ENCODE measurements around the gene COX10.
"Not testable (repeated sequence)": the region's sequence is repeated elsewhere in the genome, so short reads cannot be mapped to it uniquely, and the experiment has no call there.

The COX10 gene

DNA sequence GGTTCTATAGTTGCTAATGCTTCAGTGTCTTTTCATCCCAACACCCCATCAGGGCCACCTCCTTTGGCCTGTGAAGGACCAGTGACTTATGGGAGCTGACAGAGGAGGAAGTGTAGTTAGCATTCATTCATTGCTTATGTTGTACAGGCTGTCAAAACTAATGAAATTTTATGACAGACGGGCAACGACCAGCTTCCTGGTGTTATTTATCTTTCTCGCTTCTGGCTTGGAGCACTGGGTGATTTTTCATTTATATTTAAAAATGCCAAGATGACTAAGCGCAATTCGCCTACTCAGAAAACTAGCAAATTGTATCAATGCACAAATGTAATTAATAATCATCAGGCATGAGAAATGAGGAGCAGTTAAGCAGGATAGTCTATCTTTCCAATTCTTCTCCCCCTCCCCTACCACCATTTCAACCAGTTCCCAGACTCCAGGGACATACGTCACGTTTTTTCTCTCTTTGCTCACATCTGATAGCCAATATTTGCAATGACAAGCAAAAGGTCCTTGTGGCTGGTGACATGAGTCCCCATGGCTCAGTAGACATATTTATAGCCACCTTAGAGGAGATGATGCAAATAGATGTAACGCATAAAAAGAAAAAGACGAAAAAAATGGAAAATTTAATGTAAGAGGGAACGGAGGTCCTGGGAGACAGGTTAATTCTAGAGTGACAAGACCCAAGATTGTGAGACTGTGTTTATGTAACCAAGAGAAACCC, 156.1 kb downstream of the COX10 start:
- TF ChIP-seq FOXP2 (optimal IDR thresholded peaks at IDR 0.05; ENCODE audit: borderline replicate concordance, extremely low read depth, extremely low read length, insufficient read depth): no peak
- TF ChIP-seq POLR2AphosphoS5 (IDR thresholded peaks at IDR 0.05; ENCODE audit: low read depth, low read length): no peak
- TF ChIP-seq TAF1 (IDR thresholded peaks at IDR 0.05; ENCODE audit: borderline replicate concordance, insufficient read depth, low read length): no peak
- no peak for TF ChIP-seq SIN3A (IDR thresholded peaks at IDR 0.05; ENCODE audit: borderline replicate concordance, insufficient read depth, low read length)
- TF ChIP-seq, protein P1, sequence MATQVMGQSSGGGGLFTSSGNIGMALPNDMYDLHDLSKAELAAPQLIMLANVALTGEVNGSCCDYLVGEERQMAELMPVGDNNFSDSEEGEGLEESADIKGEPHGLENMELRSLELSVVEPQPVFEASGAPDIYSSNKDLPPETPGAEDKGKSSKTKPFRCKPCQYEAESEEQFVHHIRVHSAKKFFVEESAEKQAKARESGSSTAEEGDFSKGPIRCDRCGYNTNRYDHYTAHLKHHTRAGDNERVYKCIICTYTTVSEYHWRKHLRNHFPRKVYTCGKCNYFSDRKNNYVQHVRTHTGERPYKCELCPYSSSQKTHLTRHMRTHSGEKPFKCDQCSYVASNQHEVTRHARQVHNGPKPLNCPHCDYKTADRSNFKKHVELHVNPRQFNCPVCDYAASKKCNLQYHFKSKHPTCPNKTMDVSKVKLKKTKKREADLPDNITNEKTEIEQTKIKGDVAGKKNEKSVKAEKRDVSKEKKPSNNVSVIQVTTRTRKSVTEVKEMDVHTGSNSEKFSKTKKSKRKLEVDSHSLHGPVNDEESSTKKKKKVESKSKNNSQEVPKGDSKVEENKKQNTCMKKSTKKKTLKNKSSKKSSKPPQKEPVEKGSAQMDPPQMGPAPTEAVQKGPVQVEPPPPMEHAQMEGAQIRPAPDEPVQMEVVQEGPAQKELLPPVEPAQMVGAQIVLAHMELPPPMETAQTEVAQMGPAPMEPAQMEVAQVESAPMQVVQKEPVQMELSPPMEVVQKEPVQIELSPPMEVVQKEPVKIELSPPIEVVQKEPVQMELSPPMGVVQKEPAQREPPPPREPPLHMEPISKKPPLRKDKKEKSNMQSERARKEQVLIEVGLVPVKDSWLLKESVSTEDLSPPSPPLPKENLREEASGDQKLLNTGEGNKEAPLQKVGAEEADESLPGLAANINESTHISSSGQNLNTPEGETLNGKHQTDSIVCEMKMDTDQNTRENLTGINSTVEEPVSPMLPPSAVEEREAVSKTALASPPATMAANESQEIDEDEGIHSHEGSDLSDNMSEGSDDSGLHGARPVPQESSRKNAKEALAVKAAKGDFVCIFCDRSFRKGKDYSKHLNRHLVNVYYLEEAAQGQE (IDR thresholded peaks at IDR 0.05; ENCODE audit: insufficient read depth in 1 of 2, low read depth in 2 of 2, low read length in 2 of 2): no peak

DNA sequence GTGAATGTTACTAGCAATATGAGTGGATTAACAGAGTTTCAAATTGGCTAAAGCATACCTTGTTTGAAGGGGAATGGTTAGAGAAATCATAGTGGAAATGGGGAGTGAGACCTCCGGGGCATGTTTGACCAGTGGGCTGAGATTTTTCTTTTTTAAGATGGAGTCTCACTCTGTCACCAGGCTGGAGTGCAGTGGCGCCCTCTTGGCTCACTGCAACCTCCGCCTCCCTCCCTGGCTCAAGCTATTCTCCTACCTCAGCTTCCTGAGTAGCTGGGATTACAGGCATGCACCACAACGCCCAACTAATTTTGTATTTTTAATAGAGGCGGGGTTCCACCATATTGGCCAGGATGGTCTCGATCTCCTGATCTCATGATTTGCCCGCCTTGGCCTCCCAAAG, 157.7 kb downstream of the COX10 start:
- TF ChIP-seq, protein P1 (IDR thresholded peaks at IDR 0.05; ENCODE audit: insufficient read depth in 1 of 2, low read depth in 2 of 2, low read length in 2 of 2): no peak
- TF ChIP-seq TAF1 (IDR thresholded peaks at IDR 0.05; ENCODE audit: borderline replicate concordance, insufficient read depth, low read length) (no peak), FOXP2 (optimal IDR thresholded peaks at IDR 0.05; ENCODE audit: borderline replicate concordance, extremely low read depth, extremely low read length, insufficient read depth) (no peak), POLR2AphosphoS5 (IDR thresholded peaks at IDR 0.05; ENCODE audit: low read depth, low read length) (no peak), SIN3A (IDR thresholded peaks at IDR 0.05; ENCODE audit: borderline replicate concordance, insufficient read depth, low read length) (no peak)

DNA sequence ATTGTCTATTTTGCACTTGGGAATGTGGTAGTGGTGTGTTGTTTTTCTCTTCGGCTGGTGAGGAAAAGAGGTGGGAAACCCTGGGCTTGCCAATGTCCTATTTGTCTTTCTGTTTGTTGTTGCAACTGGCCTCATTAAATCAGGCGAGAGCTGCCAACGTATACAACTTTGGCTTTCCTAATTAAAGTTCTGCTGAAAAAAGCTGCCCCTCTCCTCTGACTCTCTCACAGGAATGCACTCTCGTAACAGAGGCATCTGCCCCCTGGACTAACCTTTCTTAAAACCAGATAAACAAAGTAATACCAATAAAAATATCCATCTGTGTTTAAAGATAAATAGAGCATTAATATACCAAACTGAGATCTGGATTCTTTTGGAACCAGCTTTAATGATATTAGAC, 159.6 kb downstream of the COX10 start:
- TF ChIP-seq, protein P1 (IDR thresholded peaks at IDR 0.05; ENCODE audit: insufficient read depth in 1 of 2, low read depth in 2 of 2, low read length in 2 of 2): no peak
- TF ChIP-seq POLR2AphosphoS5 (IDR thresholded peaks at IDR 0.05; ENCODE audit: low read depth, low read length) (no peak), TAF1 (IDR thresholded peaks at IDR 0.05; ENCODE audit: borderline replicate concordance, insufficient read depth, low read length) (no peak), SIN3A (IDR thresholded peaks at IDR 0.05; ENCODE audit: borderline replicate concordance, insufficient read depth, low read length) (no peak), FOXP2 (optimal IDR thresholded peaks at IDR 0.05; ENCODE audit: borderline replicate concordance, extremely low read depth, extremely low read length, insufficient read depth) (no peak)

DNA sequence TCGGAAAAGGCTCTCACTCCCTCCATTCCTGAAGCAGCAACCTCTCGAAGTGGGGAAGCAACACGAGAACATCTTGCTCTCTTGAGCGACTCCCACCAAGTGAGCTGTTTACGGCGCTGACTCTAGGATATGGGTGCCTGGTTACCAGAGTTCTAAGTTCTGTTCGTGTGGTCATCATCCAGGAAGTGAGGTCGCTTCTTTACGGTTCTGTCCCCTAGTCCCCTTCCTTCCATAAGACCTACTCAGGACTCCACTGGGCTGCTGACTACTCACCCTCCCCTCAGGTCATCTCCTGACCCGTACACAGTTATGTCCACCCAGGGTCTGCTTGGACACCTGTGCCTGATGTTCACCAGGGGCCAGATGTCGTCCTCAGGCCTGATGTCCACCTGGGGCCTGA, 167.5 kb downstream of the COX10 start, which contains the start of gene CDRT15:
Gene CDRT15, minus strand, starts transcription at position 101 of the 400 bp plus-strand sequence. Its CDS starts 29 bp downstream, at position 72.
- TF ChIP-seq FOXP2 (optimal IDR thresholded peaks at IDR 0.05; ENCODE audit: borderline replicate concordance, extremely low read depth, extremely low read length, insufficient read depth); SIN3A (IDR thresholded peaks at IDR 0.05; ENCODE audit: borderline replicate concordance, insufficient read depth, low read length); TAF1 (IDR thresholded peaks at IDR 0.05; ENCODE audit: borderline replicate concordance, insufficient read depth, low read length): not testable (repeated sequence)

DNA sequence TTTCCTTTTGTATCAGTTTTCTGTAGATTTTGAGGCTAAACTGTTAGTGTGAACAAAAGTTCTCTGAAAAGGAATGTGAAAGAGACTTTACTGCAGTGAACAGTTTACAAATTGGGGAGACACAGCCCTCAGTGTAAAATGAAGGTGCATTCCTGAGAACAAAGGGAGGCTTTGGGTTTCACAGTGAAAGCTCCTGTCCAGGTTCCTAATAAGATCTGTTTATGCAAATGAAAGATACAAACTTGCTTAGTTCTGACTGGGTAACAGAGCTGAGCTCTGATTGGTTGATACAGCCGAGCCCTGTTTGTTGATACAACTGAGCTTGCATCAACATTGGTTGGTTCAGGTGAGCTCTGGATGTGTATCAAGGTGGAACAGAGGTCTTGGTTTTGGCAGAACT, 175.7 kb downstream of the COX10 start:
- TF ChIP-seq, protein P1 (IDR thresholded peaks at IDR 0.05; ENCODE audit: insufficient read depth in 1 of 2, low read depth in 2 of 2, low read length in 2 of 2): no peak
- no peak for TF ChIP-seq FOXP2 (optimal IDR thresholded peaks at IDR 0.05; ENCODE audit: borderline replicate concordance, extremely low read depth, extremely low read length, insufficient read depth)
- no peak for TF ChIP-seq SIN3A (IDR thresholded peaks at IDR 0.05; ENCODE audit: borderline replicate concordance, insufficient read depth, low read length)
- no peak for TF ChIP-seq TAF1 (IDR thresholded peaks at IDR 0.05; ENCODE audit: borderline replicate concordance, insufficient read depth, low read length)
- no peak for TF ChIP-seq POLR2AphosphoS5 (IDR thresholded peaks at IDR 0.05; ENCODE audit: low read depth, low read length)
